SIG-M5 treated with dmso at 0.1 percent for 504 hours (cell line): ENCODE measurements around the gene GNG7.
"Not testable (repeated sequence)": the region's sequence is repeated elsewhere in the genome, so short reads cannot be mapped to it uniquely, and the experiment has no call there.

ENCODE experiments used
- DNase-seq: peaks from one replicate; lab custom pipeline; 2025; ENCODE audit not compliant: unreplicated experiment; lab: John Stamatoyannopoulos, UW

The GNG7 gene

DNA sequence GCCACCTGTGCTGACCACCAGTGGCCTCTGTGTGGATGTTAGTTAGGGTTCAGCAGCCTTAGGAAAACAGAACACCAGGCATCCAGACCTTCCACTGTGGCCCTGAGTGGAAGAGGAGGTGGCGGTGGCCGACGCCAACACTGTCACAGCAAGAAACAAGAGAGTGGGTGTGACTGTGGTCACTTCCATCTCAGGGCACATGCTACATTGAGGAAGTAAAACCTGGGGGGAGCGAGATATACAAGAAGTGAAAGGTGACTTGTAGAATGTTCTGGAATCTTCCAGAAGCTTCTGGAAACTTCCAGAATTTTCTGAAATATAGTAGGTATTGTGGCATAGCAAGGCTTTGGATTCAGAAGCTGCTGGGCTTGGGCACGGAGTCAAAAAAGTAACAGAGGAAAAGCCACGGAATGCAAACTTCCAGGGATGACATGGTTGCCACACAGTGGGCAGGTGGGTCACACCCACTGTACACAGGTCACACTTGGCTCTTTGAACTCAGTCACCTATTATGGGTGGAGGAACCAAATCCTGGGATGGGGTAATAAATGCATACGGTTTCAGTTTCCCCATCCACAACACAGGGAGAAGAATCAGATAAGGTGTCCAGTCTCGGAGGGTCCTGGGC is 24.3 kb downstream of the GNG7 start:
- DNase-seq, result peak; percentile 29

DNA sequence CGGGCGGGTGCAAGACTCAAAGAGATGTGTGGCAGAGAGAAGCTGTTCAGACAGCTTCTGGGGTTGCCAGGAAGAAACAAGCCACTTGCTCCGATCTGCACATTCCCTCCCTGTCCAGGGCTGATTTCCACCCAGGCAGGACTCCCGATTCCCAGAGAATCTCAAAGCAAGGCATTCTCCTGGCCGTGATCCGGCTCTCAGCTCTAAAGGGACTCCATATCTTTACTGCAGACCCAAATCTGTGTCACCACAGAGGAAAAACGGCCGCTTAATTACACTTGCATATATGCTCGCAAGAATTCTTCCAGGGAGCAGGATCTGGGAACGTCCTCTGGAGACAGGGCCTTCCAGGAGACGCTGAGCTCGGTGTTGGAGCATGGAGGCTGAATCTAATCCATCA is 25.7 kb downstream of the GNG7 start:
- no peak for DNase-seq

DNA sequence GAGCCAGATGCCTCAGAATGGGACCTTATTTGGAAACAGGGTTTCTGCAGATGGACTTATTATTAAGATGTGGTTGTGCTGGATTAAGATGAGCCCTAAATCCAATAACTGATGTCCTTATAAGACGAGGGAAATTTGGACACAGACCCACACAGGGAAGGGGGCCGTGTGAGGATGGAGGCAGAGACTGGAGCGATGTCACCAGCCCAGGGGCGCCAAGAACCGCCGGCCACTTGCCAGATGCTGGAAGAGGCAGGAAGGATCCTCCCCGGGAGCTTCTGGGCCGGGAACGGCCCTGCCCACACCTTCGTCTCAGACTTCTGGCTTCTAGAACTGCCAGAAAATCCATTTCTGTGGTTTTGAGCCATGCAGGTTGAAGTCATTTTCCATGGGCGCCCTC is 26.6 kb downstream of the GNG7 start:
- DNase-seq, result no peak

DNA sequence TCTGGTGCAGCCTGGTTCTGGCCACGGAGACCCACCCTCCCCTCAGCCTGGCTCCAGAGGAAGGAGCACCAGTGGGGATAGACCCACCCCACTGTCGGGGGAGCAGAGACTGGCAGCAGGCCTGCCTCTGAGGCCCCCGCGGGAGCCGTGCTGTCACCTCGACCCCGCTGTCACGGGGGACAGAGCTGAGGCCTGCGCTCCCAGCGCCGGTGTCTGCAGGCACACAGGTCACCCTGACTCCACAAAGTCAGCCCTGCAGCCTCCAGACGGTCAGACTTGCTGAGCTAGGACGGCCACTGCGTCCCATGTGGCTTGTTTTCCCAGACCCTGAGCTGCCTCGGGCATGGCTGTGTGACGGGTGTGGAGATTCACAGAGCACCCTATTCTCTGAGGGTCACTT is 32.3 kb downstream of the GNG7 start:
- DNase-seq, result no peak

DNA sequence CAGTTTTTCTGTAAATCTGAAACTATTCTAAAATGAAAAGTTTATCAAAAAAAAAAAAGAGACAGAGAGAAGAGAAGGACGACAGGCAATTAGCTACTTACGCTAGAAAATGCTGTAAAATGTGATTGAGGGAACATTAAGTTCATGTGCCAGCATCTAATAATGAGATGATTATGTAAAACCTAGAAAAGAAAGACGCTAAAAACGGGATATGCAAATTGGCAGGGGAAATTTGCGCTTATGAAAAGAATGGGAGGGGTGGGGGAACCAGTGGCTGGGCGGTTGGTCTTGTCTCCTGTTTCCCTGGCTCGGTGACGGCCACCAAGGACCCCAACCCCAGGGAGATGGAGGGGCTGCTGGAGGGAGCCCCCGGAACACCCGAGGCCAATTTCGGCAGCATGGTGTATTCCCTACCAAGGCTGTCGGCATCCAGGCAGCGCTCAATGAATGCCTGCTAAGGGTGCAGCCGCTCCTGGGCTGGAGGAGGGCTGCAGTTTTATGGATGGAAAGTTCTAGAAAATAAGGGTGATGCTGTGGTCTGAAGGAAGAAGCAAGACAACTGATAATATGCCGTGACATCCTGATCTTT is 34.2 kb downstream of the GNG7 start:
- no peak for DNase-seq

DNA sequence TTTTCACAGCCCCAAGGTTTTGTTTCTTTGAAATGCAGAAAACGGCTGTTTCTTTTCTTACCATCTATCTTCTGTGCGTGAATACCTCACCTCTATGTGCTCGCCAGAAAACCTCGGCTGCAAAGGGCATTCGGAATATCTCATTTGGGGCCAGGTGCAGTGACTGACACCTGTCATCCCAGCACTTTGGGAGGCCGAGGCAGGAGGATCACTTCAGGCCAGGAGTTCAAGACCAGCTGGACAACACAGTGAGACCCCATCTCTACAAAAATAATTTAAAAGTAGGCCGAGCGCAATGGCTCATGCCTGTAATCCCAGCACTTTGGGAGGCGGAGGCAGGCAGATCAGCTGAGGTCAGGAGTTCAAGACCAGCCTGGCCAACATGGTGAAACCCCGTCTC is 35.1 kb downstream of the GNG7 start:
- not testable (repeated sequence) for DNase-seq

DNA sequence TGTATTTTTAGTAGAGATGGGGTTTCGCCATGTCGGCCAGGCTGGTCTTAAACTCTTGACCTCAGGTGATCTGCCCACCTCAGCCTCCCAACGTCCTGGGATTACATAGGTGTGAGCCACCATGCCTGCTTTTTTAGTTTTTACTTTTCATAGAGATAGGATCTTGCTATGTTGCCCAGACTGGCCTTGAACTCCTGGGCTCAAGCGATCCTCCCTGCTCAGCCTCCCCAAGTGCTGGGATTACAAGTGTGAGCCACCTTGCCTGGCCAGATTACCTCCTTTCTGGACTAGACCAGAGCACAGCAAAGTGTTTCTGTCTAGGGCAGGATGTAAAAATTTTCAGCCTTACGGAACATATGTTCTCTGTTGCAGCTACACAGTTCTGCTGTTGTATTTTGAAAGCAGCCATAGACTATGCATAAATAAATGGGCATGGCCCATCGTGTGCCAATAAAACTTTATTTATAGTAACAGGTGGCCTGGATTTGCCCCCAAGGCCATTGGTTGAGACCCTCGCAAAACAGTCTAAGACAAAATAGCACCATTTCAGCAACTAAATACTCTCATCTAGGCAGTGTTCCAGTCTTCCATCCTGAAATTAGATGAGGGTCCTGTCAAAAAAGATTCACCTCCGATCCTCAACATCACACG is 36.0 kb downstream of the GNG7 start:
- no peak for DNase-seq

DNA sequence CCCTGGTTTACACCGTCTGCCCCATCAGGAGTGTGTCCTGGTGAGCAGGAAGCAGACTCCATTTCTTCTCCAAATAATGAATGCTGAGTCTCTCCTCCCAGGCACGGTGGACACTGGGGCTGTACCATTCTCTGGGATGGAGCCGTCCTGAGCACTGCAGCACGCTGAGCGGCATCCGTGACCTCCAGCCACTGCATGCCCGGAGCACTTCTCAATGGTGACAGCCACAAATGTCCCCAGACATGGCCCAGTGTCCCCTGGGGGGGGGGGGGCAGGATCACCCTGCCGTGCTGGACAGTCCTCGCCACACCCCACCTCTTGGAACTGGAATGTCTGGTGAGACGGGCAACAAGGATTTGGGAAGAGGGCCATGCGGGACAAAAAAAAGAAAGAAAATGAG is 37.4 kb downstream of the GNG7 start:
- DNase-seq, result no peak

DNA sequence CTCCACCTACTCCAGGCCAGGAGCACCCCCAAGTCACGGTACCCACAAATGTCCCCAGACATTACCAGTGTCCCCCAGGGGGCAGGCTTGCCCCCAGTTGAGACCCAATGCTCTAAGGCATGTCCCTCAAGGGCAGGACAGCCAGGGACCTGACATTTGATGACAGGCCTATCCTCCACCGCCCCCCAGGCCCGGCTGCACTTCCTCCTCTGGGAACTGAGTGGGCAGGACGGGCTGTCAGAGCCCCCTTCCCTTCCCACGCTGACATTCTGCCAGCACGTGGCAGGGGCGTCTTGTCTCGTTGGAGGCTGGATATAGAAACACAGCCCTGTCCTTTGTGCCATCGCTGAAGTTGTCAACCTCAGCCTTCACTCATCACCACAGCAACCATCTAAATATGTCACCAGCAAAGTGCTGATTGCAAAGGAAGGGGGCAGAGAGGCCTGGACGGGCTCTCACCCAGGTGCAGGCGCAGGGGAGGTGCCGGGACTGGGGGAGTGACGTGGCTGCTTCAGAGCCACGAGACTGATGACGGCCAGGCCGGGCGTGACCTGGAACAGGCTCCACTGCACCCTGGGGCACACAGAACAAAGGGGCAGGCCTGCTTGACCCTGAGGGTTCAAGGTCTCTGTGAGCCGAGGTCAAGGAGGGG is 38.4 kb downstream of the GNG7 start:
- no peak for DNase-seq

DNA sequence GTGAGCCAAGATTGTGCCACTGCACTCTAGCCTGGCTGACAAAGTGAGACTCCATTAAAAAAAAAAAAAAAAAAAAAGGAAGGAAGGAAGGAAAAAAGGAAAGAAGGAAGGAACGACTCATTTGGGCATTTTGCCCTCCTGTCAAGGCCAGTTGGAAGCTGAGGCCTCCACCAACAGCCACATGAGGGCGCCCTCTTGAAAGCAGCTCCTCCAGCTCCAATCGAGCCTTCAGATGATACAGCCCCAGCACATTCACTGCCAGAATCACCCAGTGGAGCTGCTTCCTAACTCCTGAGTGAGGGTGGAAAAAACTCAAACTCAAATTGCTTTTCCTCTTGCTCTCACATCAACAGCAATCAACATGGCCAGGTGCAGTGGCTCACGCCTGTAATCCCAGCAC is 40.9 kb downstream of the GNG7 start:
- no peak for DNase-seq

DNA sequence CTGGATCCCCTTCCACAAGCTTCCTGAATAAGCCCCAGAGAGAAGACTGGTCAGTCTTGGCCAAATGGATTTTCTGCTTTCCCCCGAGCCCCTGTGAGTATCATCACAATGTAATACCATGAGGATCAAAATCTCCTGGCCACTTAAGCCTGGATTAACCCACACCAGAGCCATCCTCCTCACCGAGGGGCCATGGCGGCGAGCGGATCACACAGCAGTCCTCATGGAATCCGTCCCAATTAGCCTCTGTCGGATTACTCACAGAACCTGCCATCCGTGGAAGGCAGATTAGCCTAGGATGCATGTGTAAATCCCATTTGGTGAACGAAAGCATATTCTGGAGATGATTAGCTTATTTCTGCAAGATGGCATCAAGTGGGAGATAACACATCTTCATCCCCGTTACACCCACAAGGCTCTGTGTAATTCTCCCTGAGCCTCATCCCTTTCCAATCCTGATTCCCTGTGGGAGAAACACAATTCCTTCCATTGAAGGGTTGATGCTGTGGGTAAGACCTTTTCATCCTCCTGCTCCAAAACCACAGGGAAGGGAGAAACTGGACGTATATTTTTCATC is 42.5 kb downstream of the GNG7 start:
- no peak for DNase-seq

DNA sequence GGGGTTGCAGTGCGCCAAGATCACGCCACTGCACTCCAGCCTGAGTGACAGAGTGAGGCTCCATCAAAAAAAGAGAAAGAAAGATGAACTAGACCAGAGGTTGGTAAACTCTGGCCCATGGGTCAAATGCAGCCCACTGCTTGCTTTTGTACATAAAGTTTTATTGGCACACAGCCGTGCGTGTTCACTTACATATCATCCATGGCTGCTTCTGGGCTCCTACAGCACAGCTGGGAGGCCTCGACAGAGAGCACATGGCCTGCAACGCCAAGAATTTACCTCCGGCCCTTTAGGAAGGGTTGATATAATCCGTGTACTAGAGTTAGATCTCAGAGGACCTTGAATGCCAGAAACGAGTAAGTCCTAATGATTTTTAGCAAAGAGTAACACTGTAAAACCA is 46.0 kb downstream of the GNG7 start:
- DNase-seq, result no peak

DNA sequence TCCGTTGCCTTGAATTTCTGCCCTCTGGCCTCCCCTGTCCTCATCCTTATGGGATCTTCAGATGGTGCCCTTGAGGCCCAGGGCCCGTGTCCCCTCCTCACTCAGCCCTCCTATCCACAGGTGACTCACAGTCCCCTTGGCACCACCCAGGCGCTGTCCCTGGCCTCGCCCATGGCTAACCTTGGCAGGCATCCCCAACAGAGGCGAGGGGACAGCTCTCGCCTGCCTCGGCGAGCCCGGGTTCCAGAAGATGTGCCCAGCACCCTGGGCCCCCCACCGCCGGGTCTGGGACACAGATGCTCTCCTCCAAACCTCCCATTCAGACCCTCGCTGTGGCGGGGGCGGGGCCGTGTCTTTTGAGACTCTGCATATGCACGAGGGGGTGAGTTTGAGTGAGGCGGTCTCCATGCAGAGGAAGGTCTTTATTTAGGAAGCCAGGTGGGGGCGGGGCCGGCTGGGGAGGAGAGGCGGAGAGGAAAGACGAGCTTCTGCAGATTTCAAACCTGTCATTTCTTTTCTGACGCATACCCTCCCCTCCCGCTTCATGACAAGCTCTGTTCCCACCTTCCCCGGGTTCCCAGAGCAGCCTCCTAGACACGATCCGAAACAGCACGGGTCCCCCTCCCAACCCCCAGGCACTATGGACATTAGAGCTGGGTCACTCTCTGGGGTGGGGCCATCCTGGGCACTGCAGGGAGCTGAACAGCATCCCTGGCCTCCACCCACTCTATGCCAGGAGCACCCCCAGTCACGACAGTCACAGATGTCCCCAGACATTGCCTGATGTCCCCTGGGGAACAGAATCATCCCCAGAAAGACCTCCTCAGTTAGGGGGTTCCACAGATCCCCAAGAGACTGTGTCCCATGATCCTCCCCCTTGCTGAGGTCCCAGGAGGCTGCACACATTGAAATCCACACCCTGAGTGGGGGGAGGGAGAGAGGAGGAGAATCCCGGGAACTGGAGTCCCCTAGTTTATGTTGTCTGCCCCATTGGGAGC is 48.5 kb downstream of the GNG7 start:
- no peak for DNase-seq

DNA sequence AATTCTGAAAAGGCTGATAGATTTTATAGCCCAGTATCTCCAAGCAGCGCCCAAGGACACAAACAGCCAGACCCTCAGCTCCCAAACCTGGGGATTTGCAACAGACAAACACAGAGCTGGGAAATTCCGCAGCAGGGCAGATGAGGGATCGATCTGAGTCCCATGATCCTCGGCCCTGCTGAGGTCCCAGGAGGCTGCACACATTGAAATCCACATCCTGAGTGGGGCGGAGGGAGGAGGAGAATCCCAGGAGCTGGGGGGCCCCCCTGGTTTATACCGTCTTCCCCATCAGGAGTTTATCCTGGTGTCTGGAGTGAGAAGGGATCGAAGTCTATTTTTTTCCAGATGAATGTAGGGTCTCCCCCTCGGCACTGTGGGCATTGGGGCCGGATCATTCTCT is 49.3 kb downstream of the GNG7 start:
- DNase-seq, result no peak

DNA sequence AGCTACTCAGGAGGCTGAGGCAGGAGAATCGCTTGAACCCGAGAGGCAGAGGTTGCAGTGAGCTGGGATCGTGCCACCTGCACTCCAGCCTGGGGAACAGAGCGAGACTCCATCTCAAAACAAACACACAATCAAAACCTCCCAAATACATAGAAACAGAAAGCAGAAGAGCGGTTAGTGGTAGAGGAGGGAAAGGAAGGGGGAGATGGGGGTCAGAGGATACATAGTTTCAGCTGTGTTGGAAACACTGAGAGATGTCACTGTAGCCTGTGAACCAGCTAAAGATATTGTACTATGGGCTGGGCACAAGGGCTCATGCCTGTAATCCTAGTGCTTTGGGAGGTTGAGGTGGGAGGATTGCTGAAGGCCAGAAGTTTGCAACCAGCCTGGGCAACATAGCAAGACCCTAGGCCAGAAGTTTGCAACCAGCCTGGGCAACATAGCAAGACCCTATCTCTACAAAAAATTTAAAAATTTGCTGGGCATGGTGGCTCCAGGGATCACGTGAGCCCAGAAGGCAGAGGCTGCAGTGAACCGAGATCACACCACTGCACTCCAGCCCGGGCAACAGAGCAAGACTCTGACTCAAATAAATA is 49.9 kb downstream of the GNG7 start:
- DNase-seq, result no peak

DNA sequence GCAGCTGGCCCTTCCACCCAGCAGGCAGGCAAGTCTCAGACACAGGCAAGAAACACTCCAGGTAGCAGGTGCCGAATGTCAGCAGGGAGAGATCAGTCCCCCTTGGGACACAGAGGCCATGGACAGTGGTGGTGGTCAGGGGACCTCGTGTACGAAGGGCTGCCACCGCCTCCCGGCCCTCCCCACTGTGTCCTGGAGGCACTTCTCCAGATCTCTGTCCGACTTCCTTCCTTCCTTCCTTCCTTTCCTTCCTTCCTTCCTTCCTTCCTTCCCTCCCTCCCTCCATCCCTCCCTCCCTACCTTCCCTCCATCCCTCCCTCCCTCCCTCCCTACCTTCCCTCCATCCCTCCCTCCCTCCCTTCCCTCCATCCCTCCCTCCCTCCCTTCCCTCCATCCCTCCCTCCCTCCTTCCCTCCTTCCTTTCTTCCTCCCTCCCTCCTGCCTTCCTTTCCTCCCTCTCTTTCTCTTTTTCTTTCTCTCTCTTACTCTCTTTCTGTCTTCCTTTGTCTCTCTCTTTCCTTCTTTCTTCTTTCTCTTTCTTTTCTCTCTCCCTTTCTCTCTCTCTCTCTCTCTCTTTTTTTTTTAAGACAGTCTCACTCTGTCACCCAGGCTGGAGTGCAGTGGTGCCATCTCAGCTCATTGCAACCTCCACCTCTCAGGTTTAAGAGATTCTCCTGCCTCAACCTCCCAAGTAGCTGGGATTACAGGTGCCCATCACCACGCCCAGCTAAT is 51.3 kb downstream of the GNG7 start:
- not testable (repeated sequence) for DNase-seq

DNA sequence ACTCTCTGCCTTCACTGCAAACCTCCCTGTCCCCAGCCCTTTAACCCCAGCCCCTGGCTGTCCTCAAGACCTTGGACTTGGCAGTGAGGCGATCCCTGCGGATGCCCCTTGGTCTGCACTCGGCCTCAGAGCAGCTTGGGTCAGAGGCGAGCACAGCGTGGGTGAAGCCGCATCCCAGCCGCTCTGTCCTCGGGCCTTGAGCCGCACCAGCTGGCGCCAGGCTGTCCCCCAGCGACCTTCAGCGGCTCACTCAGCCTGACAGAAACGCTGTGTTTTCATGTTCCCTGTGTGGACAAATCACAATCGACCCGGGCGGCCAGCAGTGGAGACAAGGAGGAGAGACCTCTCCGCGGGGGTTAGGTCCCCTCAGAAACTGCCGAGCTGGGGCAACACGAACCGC is 52.0 kb downstream of the GNG7 start:
- DNase-seq, result no peak

DNA sequence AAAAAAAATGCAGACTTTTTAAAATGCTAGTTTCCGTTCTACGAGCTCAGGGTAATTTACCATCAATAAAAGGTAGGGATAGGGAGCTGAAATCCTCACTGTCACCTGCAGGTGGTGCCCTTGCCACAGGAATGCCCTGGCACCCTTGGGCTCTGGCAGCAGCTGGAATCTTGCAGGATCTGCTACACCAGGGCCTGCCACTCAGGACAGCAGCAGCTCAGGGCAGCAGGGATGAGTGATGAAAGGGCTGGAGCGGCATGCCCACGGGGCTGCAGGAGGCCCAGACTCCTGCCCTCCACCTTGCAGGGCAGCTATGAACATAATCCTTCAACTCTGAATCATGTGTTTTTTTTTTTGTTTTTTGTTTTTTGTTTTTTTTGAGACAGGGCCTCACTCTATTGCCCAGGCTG is 54.0 kb downstream of the GNG7 start:
- DNase-seq, result peak; percentile 42

DNA sequence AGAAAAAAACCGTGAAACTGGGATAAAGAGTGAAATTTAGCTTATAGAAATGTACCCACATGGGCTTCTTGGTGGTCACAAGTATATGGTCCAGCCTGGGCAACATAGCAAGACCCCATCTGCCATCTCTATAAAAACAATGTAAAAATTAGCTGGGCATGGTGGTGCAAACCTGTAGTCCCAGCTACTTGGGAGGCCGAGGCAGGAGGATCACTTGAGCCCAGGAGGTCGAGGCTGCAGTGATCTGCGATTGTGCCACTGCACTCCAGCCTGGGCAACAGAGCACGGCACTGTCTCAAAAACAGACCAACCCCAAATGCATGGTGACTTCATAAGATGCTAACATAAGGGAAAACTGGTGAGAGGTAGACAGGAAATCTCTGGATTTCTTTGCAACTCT is 54.4 kb downstream of the GNG7 start:
- no peak for DNase-seq
